GM12878 (cell line): Measurements from ENCODE around the gene TAF11. TPM values are rescaled to one million over a fixed set of nuclear protein-coding genes. Genes with fewer than 3 reads are reported as not detected.

ENCODE experiments used
- BMI1 ChIP-seq: fragments of 450-650 bp; IDR thresholded peaks from 2 replicates; pipeline ENCODE4 v1.6.1; 2016; ENCODE audit warnings: mild to moderate bottlenecking, moderate library complexity, borderline replicate concordance
- CHD2 ChIP-seq: IDR thresholded peaks from 2 replicates; pipeline ENCODE4 v1.6.1; 2011; ENCODE audit warnings: low read depth, low read length, improper control_type of control experiment, borderline replicate concordance
- KDM1A ChIP-seq: fragments of 200-600 bp; sonication (generic); IDR thresholded peaks from 2 replicates; pipeline ENCODE4 v1.6.1; 2016; ENCODE audit warnings: borderline replicate concordance
- SP1 ChIP-seq: IDR thresholded peaks from one replicate; pipeline ENCODE4 v1.6.1; 2011; ENCODE audit warnings: low read depth, low read length
- TCF3 ChIP-seq: IDR thresholded peaks from 2 replicates; pipeline ENCODE4 v1.6.1; 2012; ENCODE audit warnings: low read depth, mild to moderate bottlenecking, low read length, borderline replicate concordance; ENCODE audit not compliant: insufficient read depth
- WRNIP1 ChIP-seq: IDR thresholded peaks from 2 replicates; pipeline ENCODE4 v1.6.1; 2011; ENCODE audit warnings: low read depth, low read length, improper control_type of control experiment, borderline replicate concordance
- YBX1 ChIP-seq: fragments of 450-650 bp; IDR thresholded peaks from 2 replicates; pipeline ENCODE4 v1.6.1; 2016; ENCODE audit warnings: antibody characterized with exemption
- polyA plus RNA-seq, 11 experiments: library from polyadenylated mRNA; depleted of rRNA in 4 of 11; unstranded in 6 of 11; stranded (reverse) in 5 of 11; fragments of >200 nt; fragmentation: Nextera tagmentation in 4 of 11; fragmentation: Illumina TruSeq in 1 of 11; extraction: Ambion mirVana in 4 of 11; extraction: Trizol in 1 of 11; gene quantifications; 1 replicate in 1 of 11; 2 replicates in 10 of 11; pipeline versions ENCODE4 v1.2.1 to v1.2.3, GENCODE V29; 2011 to 2016; ENCODE audit warnings: inconsistent platforms in 2 of 11, missing spikeins in 2 of 11, low read depth in 1 of 11
- total RNA-seq, 4 experiments: library from RNA; depleted of rRNA in 3 of 4; stranded (reverse); fragments of >200 nt in 3 of 4; fragmentation: Illumina TruSeq in 1 of 4; extraction: Trizol in 1 of 4; gene quantifications; 2 replicates each; pipeline versions ENCODE4 v1.2.1 to v1.2.3, GENCODE V29; 2013 to 2021
- TF ChIP-seq, protein P1 (sequence below): fragments of 150-350 bp; IDR thresholded peaks from 2 replicates; pipeline ENCODE4 v1.6.1; 2016; ENCODE audit warnings: low read depth, low read length
- TF ChIP-seq, protein P2 (sequence below): fragments of 450-650 bp; IDR thresholded peaks from 2 replicates; pipeline ENCODE4 v1.6.1; 2016; ENCODE audit warnings: mild to moderate bottlenecking
- TF ChIP-seq, protein P3 (sequence below): fragments of 450-650 bp; formaldehyde crosslinking; IDR thresholded peaks from 2 replicates; pipeline ENCODE4 v1.5.0; 2022; ENCODE audit warnings: mild to moderate bottlenecking, missing genetic modification characterization
- TF ChIP-seq, protein P4 (sequence below): fragments of 450-650 bp; conservative IDR thresholded peaks from 2 replicates; pipeline ENCODE4 v1.6.1; 2017; ENCODE audit warnings: mild to moderate bottlenecking, moderate library complexity
- TF ChIP-seq, protein P5 (sequence below): fragments of 450-650 bp; IDR thresholded peaks from 2 replicates; pipeline ENCODE4 v1.6.1; 2016; ENCODE audit warnings: mild to moderate bottlenecking, moderate library complexity, borderline replicate concordance

TAF11 gene
- total and polyA plus RNA-seq, 10 of the 15 experiments (the other 5 are each of a cell fraction or from before 2014, with no cell fraction given), result 24.6 to 59.2 (median 32.0) TPM

DNA sequence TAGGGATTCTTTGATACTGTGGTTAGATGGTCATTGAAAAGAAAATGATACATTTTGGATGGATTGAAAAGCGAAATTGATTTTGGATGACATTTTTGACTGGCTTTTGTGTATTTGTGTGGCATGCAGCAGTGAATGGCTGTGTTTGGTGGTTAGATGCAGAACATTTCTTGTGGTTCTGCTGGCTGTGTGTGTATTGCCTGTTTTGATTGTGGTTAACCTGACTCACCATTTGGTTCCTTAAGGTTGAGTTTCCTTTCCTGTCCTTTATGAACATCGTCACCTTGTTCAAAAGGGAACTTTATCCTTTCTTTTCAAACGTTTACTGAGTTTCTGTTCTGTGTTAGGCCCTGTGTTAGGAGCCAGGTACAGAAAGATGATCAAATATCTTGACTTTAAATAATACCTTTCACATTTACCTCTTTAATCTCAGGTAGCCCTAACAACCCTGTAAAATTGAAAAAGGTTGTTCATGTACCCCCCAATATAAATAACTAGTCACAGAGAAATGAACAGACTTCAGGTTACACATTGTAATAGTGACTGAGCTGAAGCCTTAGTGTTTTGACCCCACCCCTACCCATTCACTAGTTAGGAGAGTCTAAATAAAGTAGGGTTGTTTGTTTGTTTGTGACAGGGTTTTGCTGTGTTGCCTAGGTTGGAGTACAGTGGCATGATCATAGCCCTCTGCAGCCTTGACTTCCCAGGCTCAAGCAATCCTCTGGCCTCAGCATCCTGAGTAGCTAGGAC lies 25.0 kb upstream of the TAF11 start (continued):
- TF ChIP-seq BMI1, result no peak
- TF ChIP-seq, protein P1, sequence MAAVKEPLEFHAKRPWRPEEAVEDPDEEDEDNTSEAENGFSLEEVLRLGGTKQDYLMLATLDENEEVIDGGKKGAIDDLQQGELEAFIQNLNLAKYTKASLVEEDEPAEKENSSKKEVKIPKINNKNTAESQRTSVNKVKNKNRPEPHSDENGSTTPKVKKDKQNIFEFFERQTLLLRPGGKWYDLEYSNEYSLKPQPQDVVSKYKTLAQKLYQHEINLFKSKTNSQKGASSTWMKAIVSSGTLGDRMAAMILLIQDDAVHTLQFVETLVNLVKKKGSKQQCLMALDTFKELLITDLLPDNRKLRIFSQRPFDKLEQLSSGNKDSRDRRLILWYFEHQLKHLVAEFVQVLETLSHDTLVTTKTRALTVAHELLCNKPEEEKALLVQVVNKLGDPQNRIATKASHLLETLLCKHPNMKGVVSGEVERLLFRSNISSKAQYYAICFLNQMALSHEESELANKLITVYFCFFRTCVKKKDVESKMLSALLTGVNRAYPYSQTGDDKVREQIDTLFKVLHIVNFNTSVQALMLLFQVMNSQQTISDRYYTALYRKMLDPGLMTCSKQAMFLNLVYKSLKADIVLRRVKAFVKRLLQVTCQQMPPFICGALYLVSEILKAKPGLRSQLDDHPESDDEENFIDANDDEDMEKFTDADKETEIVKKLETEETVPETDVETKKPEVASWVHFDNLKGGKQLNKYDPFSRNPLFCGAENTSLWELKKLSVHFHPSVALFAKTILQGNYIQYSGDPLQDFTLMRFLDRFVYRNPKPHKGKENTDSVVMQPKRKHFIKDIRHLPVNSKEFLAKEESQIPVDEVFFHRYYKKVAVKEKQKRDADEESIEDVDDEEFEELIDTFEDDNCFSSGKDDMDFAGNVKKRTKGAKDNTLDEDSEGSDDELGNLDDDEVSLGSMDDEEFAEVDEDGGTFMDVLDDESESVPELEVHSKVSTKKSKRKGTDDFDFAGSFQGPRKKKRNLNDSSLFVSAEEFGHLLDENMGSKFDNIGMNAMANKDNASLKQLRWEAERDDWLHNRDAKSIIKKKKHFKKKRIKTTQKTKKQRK, result no peak
- TF ChIP-seq WRNIP1, result no peak
- no peak for TF ChIP-seq TCF3
- TF ChIP-seq, protein P2, sequence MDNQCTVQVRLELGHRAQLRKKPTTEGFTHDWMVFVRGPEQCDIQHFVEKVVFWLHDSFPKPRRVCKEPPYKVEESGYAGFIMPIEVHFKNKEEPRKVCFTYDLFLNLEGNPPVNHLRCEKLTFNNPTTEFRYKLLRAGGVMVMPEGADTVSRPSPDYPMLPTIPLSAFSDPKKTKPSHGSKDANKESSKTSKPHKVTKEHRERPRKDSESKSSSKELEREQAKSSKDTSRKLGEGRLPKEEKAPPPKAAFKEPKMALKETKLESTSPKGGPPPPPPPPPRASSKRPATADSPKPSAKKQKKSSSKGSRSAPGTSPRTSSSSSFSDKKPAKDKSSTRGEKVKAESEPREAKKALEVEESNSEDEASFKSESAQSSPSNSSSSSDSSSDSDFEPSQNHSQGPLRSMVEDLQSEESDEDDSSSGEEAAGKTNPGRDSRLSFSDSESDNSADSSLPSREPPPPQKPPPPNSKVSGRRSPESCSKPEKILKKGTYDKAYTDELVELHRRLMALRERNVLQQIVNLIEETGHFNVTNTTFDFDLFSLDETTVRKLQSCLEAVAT, result peak; percentile 91
- TF ChIP-seq SP1, result no peak
- no peak for TF ChIP-seq KDM1A
- TF ChIP-seq YBX1, result no peak
- TF ChIP-seq, protein P3, sequence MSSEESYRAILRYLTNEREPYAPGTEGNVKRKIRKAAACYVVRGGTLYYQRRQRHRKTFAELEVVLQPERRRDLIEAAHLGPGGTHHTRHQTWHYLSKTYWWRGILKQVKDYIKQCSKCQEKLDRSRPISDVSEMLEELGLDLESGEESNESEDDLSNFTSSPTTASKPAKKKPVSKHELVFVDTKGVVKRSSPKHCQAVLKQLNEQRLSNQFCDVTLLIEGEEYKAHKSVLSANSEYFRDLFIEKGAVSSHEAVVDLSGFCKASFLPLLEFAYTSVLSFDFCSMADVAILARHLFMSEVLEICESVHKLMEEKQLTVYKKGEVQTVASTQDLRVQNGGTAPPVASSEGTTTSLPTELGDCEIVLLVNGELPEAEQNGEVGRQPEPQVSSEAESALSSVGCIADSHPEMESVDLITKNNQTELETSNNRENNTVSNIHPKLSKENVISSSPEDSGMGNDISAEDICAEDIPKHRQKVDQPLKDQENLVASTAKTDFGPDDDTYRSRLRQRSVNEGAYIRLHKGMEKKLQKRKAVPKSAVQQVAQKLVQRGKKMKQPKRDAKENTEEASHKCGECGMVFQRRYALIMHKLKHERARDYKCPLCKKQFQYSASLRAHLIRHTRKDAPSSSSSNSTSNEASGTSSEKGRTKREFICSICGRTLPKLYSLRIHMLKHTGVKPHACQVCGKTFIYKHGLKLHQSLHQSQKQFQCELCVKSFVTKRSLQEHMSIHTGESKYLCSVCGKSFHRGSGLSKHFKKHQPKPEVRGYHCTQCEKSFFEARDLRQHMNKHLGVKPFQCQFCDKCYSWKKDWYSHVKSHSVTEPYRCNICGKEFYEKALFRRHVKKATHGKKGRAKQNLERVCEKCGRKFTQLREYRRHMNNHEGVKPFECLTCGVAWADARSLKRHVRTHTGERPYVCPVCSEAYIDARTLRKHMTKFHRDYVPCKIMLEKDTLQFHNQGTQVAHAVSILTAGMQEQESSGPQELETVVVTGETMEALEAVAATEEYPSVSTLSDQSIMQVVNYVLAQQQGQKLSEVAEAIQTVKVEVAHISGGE, result no peak
- TF ChIP-seq, protein P4, sequence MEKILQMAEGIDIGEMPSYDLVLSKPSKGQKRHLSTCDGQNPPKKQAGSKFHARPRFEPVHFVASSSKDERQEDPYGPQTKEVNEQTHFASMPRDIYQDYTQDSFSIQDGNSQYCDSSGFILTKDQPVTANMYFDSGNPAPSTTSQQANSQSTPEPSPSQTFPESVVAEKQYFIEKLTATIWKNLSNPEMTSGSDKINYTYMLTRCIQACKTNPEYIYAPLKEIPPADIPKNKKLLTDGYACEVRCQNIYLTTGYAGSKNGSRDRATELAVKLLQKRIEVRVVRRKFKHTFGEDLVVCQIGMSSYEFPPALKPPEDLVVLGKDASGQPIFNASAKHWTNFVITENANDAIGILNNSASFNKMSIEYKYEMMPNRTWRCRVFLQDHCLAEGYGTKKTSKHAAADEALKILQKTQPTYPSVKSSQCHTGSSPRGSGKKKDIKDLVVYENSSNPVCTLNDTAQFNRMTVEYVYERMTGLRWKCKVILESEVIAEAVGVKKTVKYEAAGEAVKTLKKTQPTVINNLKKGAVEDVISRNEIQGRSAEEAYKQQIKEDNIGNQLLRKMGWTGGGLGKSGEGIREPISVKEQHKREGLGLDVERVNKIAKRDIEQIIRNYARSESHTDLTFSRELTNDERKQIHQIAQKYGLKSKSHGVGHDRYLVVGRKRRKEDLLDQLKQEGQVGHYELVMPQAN, result no peak
- TF ChIP-seq, protein P5, sequence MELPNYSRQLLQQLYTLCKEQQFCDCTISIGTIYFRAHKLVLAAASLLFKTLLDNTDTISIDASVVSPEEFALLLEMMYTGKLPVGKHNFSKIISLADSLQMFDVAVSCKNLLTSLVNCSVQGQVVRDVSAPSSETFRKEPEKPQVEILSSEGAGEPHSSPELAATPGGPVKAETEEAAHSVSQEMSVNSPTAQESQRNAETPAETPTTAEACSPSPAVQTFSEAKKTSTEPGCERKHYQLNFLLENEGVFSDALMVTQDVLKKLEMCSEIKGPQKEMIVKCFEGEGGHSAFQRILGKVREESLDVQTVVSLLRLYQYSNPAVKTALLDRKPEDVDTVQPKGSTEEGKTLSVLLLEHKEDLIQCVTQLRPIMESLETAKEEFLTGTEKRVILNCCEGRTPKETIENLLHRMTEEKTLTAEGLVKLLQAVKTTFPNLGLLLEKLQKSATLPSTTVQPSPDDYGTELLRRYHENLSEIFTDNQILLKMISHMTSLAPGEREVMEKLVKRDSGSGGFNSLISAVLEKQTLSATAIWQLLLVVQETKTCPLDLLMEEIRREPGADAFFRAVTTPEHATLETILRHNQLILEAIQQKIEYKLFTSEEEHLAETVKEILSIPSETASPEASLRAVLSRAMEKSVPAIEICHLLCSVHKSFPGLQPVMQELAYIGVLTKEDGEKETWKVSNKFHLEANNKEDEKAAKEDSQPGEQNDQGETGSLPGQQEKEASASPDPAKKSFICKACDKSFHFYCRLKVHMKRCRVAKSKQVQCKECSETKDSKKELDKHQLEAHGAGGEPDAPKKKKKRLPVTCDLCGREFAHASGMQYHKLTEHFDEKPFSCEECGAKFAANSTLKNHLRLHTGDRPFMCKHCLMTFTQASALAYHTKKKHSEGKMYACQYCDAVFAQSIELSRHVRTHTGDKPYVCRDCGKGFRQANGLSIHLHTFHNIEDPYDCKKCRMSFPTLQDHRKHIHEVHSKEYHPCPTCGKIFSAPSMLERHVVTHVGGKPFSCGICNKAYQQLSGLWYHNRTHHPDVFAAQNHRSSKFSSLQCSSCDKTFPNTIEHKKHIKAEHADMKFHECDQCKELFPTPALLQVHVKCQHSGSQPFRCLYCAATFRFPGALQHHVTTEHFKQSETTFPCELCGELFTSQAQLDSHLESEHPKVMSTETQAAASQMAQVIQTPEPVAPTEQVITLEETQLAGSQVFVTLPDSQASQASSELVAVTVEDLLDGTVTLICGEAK, result no peak
- TF ChIP-seq CHD2, result no peak
